Measurements from ENCODE around the gene PPTC7. TPM values are rescaled to one million over a fixed set of nuclear protein-coding genes. Genes with fewer than 3 reads are reported as not detected.
"Not testable (repeated sequence)": the region's sequence is repeated elsewhere in the genome, so short reads cannot be mapped to it uniquely, and the experiment has no call there.

PPTC7 gene
- total RNA-seq, 1 donor from 2014 or later: 28.3 TPM

DNA sequence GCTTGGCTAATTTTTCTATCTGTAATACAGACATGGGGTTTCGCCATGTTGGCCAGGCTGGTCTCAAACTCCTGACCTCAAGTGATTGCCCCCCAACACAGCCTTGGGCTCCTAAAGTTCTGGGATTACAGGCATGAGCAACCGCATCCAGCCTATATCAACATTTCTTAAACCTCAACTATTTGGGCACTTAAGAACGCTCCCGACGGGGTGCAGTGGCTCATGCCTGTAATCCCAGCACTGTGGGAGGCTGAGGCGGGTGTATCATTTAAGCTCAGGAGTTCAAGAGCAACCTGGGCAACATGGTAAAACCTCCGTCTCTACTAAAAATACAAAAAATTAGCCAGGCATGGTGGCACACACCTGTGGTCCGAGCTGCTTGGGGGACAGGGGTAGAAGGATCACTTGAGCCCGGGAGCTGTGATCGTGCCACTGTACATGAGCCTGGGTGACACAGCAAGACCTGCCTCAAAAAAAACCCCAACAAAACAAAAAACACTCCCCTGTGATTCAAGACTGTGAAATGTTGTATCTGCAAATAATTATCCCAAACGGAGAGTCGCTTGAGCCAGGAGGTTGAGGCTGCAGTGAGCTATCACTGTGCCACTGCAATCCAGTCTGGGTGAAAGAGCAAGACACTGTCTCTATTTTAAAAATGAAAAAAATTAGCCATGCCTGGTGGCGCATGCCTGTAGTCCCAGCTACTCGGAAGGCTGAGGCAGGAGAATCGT is 21.5 kb downstream of the PPTC7 start:
- no peak for DNase-seq

DNA sequence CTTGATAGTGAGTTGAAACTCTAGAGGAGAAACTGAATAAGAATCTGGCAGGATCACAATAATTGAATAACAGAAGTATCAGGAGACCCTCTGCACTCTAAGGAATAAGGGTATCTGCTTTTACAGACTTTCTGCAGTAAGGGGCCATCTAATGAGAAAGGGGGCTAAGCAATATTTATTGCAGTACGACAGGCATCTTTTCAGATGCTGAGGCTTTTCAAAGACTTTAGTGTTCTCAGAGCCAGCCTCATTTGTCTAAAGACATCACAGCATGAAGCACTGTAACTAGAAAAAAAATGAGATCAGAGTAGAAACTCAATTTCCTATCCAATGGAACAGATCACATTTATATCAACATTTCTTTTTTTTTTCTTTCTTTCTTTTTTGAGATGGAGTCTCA is 22.2 kb downstream of the PPTC7 start:
- DNase-seq: no peak

DNA sequence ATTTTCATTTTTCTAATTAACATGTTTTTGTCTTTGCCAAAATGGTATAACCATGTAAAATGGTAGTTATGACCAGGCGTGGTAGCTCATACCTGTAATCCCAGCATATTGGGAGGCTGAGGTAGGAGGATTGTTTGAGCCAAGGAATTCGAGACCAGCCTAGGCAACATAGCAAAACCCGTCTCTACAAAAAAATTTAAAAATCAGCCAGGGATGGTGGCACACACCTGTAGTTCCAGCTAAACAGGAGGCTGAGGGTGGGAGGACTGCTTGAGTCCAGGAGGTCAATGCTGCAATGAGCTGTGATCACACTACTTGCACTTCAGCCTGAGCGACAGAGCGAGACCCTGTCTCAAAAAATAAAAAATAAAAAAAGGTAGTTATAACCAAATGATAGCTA is 23.1 kb downstream of the PPTC7 start:
- no peak for DNase-seq

DNA sequence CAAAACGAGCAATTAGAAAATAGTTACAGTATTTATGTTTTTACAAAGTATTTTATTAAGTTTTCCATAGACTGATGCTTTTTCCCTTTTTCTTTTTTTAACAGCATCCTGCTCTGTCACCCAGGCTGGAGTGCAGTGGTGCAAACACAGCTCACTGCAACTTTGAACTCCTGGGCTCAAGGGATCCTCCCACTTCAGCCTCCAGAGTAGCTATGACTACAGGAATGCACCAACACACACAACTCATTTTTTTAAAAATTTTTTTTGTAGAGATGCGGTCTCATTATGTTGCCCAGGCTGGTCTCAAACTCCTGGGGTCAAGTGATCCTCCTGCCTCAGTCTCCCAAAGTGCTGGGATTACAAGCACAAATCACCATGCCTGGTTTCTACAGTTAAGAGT is 24.2 kb downstream of the PPTC7 start:
- not testable (repeated sequence) for DNase-seq

DNA sequence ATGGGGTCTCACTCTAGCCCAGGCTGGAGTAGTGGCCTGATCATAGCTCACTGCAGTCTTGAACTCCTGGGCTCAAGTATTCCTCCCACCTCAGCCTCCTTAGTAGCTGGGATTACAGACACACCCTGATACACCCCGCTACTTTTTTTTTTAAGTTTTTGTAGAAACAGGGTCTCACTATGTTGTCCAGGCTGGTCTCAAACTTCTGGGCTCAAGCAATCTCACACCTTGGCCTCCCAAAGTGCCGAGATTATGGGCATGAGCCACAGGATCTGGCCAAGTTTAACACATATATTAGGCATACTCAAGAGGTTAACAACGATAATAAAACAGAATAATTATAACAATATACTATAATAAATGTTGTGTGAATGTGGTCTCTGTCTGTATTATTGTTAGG is 25.8 kb downstream of the PPTC7 start:
- no peak for DNase-seq

DNA sequence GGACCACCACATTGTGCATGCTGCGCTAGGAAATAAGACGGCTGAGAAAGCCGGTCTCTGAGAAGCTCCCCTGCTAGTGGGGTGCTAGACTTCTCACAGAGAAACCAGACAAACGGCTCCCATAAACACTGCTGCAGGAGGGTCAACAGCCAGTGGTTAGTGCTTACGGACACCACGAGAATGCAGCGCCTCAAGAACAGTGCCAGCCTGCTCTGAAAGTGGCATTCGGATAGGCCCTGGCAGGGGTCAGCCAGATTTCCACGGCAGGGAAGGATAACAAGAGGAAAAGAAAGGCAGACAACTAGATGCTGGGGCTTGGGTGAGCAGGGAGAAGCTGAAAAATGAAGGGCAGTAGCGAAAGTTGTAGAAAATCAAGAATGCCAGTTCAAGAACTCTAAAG is 26.4 kb downstream of the PPTC7 start:
- no peak for DNase-seq

DNA sequence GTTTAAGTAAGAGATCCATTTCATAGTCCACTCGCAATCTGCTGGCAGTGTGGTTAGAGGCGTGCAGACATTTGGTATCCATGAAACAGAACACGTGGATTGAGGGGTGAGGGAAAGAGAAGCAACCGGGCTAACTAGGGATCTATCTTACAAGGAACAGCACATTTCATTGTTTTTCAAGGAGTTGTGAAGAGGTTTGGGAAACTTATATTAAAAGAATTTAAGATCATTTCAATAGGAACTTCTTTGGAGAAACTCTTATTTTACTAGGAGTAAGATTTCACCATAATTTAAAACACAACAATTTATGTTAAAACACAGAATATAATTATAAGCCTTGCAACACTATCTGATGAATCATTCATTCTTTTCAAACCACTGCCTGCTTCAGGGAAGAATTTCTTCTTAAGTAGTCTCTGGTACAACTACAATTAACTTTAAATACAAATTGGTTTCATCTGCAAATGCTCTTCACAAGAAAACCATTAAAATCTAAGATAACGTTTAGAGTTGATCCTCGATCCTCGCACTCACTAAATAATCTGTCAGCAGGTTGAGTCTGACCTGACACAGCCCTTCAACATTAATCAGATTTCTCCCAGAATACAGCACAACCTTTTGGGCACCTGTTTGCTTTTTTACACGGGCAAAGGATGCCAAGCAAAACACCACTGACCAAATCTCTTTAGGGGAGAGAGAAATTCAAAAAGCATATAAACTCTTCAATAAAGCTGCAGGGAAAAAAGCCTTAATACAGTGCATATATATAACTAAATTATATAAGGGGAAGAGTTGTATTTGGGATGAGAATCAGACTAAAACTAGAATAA is 27.3 kb downstream of the PPTC7 start:
- DNase-seq: no peak

DNA sequence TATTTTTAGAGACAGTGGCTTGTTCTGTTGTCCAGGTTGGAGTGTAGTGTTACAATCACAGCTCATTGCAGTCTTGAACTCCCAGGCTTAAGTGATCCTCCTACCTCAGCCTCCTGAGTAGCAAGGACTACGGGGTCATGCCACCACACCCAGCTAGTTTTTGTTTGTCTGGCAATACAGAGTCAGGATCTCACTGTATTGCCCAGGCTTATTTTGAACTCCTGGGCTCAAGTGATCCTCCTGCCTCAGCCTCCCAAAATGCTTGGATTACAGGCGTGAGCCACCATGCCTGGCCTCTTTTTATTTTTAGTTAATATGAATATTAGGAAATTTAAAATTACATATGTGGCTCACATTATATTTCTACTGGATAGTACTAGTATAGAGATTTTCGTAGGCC is 28.9 kb downstream of the PPTC7 start:
- no peak for DNase-seq

DNA sequence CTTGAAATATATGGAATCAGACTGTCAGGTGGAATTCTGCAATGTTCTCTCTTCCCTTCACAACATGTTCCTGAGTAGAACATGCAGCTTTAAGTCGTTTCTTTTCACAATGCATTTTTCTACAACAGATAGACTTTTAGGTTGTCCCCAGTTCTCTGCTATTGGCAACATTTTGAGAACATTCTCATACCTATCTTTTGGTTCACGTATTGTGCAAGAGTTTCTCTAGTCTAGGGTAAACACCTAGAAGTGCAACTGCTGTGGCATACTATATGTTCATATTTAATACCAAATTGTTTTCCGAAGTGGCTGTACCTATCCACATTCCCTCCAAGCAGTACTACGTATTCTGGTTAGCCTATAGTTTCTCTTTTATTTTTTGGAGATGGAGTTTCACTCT is 32.1 kb downstream of the PPTC7 start:
- DNase-seq: no peak

DNA sequence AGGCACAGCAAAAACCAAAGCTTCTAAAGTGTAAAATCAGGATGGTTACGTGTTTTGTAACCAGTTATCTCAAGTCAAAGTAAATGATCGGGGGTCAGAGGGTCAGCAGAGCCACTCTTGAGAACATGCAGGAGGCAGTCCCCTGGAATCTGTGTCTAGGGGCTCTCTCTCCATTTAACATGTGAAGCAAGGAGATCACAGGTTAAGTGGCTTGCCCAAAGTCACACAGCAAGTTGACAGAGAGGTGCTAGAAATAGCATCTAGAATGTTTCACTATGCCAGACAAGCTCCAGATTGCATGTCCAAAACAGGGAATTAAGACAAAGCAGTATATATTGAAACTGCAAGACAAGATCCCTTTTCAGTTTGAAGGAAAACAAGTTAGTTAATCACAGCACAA is 33.4 kb downstream of the PPTC7 start:
- DNase-seq: no peak

DNA sequence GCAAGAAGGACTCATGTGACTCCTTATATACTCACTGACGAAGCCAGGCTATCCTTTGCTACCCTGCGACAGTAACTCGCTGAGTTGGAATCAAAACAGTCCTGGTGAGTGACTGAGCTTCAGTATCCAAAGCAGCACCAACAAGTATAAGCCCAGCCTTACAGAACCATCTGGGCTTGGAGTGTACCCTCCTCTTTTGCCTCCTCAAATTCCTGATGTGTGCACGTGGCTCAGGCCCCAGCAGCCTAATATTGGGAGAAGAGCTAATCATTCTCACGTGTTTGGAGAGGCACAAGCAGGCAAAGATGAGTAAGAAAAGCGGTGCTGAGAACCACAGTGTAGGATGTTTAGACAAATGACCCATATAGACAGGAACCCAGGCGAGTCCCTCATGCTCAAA is 34.4 kb downstream of the PPTC7 start:
- DNase-seq: no peak

DNA sequence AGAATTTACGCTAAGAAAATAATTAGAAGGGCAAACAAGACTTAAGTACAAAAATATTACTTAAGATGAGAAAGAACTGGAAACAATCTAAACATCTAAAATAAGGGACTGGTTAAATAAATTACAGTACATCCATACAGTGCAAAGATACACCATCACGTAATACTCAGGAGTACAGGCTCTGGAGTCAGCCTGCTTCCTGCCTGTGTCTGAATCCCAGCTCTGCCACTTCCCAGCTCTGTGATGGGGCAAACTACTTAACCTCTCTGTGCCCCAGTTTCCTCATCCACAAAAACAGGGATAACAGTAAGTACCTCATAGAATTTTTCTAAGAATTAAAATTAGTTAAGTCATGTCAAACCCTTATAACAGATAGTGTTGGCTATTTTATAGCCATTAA is 36.0 kb downstream of the PPTC7 start:
- DNase-seq: no peak

DNA sequence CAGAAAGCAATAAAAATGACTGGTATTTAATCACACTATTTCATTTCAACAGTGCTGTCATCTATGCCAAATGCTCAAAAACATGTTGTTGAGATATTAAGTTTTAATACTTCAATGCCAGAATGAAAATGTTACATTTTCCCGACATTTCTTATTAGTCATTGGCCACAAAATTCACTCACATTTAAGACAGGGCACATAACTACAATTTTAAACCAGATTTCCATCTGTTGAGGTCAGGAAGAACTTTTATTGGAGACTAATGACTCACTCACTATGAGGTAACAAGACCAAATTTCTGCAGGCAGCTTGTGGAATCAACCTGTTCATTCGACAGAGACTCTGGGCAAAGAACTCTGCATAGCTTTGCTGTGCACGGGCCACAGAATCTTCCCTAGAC is 36.8 kb downstream of the PPTC7 start:
- no peak for DNase-seq

DNA sequence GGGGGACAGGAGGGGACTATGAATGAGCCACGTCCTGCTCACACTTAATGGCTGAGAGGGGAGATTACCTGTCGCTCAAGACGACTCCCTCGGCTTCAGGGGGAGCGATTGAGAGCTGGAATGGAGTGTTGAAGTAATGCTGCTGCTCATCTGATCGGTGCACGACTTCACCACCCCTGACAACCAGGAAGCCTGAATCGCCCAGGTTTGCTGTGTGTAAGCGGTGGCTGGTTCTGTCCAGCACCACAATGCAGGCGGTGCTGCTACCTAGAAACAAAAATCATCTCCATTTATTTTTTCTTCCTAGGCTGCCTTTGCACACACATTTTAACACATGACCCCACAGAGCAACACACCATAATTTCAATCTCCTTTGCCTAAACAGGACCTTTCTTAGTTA is 37.3 kb downstream of the PPTC7 start:
- DNase-seq: no peak

DNA sequence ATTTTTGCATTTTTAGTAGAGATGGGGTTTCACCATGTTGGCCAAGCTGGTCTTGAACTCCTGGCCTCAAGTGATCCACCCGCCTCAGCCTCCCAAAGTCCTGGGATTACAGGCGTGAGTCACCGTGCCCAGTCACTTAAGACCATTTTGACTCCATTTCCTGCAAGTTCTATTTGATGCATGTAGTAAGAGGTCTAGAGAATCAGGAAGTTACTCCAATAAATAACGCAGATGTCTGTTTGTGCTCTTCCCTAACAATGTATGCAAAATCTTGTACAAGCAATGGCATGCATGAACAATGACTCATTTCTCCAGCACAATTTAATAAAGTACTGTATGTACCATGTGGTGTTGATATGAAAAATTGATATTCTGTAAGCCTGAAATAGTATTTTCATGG is 37.9 kb downstream of the PPTC7 start:
- DNase-seq: not testable (repeated sequence)

DNA sequence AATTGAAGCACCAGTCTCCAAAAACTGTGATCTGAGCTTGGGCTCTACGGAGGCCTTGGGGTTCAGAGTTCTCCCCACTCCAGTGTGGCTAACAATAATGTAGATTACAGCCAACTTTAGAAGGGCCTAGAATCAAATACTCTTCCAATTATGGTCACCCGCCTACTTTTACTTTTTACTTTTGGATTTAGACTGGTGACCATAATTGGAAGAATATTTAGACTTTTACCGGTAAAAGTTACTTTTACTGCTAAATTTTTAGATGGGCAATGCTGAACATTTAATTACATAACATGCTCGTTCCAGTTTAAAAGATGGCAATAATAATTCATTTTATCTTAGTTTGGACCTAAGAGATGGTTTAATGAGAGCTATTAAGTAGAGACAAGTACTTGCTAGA is 39.2 kb downstream of the PPTC7 start:
- no peak for DNase-seq

DNA sequence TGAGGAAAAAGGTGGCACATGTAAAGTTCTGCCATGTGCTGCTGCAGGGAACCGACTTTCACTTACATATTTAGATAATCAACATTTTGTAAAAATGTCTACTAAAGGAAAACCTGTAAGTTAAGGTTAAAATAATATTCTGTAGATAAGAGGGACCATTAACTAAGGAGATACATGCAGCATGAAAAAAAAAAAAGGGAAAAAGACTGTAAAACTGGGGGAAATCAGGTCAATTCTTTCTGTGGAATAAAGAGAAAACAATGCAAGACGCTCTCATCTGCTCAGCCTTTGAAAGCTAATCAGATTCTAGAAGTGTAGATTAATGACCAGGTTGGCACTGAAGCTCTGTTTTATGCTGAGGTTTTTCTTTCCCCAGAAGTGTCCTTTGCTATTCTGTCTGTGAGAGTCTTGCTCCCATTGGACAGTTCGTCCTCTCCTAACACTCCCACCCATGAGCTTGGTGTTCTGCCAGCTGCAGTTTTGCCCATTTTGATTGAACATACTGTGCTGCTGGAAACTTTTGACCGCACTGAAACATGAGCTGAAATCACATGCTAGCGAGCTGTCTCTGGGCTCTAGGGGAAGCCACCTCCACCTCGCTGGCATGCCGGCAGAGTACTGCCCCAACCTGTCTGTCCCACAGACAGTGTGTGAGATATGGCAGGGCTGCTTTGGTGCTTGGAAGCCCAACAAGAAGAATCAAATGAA is 39.7 kb downstream of the PPTC7 start:
- DNase-seq: peak; percentile 82

DNA sequence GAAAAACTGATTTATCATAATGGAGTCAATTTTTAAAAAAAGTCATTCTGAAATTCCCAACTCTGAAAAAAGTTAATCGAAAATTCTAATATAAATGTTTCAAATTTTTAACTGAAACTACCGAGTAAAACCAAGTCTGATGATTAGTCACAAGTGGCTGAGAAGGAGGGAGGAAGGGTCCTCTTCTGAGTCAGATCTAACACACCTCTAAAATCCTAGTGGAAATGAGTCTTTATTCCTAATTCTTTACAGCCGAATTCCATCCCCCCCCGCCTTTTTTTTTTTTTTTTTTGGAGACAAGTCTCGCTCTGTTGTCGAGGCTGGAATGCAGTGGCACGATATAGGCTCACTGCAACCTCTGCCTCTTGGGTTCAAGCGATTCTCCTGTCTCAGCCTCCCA is 43.1 kb downstream of the PPTC7 start:
- no peak for DNase-seq

DNA sequence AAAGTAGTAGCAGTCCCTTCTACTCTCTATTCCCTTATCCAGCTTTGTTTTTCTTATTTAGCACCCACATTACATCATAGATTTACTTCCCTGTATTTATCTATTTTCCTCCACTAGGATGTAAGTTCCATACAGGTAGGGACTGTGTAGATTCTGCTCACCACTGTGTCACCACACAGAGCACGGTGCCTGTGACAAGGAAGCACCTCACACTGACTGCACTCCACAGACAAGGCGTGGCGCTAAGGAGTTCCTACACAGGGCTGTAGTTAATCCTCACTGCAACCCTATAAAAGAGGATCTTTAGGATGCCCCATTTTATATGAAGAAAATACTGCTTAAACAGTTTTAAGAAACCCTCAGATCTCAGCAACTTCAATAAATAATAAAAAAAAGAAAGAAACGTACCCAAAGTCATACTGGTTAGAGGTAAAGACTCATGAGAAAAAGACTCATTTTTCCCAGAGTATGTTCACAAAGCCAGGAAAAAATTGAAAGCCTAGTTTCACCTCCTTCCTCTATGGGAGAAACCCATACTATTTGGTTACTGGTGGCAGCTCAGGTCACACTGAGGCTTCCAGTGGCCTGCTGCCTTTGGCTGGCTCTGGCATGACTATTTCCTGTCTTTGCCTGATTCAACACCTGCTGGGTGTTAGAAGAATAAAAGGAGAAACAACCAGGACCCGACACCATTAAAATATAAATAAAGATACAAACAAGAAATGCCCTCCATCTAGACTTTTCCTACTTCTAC is 44.1 kb downstream of the PPTC7 start:
- DNase-seq: no peak

DNA sequence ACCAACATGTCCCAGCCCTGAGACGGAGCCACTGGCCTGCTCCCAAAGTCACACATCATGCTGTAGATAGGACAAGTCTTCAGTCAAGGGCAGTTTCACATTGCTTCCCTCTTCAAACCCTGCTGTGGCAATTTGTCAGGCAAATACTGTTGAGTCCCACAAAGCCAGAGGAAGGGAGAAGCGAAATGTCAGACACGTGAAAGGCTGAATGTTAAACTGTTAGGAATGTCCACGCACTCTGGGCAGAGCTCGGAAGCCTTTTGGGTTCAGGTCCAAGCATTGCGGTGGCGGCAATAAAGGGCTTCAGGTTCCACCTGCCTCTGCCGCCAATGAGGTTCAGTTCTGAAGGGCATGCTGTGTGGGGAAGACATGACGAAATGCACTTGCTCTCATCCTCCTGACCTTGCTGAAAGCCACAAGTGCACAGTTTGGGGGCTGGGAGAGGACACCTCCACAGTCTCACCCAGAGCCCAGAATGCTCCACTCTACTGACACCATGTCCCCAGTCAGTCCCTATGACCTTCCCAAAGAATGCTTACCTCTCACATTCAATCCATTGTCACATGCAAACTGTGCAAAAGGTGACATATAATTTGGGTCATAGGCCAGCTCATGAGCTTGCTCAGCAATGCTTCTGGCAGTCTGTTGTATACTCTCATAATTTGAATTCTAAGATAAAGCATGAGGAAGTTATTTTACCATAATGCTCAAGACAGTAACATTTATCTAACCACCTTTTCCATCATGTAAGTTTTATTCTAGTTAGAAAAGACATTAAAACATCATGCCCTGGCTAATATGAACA is 45.3 kb downstream of the PPTC7 start:
- DNase-seq: peak; percentile 45

DNA sequence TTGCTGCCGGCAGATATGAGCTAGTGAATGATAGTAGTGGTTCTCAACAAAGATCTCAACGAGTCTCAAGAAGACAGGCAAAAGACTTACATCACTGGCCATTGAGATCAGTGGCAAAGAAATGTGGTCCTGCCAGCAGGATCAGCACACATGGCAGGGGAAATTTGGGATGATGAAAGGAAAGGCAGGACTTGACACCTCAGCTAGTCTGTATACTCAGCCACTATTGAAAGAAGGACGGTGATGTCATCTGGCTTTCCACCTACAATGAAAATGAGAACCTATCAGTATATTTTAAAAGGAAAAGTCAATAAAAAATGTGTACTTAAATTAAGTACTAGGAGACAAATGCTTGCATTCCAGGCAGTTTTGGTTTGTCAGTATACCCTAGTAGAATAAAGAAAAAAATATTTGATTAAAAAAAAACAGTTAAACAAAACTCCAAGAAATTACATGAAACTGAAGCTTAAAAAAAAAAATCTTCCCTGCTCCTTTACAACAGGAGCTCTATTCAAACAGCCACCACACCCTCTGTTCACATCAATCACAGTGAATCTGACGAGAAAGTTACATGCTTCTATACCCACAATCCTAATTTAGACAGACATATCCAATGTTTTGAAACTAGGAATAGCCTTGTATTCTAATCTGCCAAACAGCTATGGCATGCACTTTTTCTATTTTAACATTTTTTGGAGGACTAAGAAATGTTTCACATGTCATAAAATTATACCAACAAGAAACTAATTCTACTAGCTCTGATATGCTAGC is 46.1 kb downstream of the PPTC7 start:
- DNase-seq: peak; percentile 30
